ENCODE results near the gene NDE1. TPM values are rescaled to one million over a fixed set of nuclear protein-coding genes. Genes with fewer than 3 reads are reported as not detected.

NDE1 gene
- total RNA-seq, 1 experiment from 2014 or later: 162 TPM

DNA sequence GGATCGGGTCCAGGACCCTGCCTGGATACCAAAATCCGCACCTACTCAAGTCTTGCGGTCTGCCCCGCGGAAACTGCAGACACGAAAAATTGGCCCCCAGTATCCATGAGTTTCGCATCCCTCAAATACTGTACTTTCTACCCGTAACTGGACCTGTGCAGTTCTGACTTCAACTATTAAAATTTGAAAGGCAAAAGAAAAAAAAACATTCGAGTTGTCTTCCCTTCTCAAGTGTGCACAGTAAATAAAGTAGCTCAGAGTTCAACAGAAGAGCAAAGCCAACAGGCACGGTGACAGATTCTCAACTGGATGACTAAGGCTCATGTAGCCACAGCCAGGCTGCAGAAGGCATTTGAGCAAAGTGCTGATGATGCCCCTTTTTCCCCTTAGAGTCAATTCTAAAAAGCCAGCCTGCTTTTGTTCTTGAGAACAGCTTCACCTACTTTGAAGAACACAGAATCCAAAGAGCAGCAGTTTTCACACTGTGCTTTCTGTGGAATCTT is 39.6 kb upstream of the NDE1 start:
- DNase-seq (ENCODE audit: unreplicated experiment): no peak
- no TSS peak for BruUV-seq (replicated peaks)
- CTCF ChIA-PET: no interaction called here
- POLR2A ChIA-PET: interaction anchor here (0.6 to 1.1 kb wide), 2 partner anchors 14 to 26 kb away, joined by 3 read pairs; no protein-coding TSS in a partner anchor
- H3K9me3 Mint-ChIP-seq (ENCODE audit: unreplicated experiment): no peaks in the 10 kb centered on the region
- no peak overlapping the region for H3K27ac Mint-ChIP-seq (ENCODE audit: low read depth, unreplicated experiment)
- peaks cover 79% of the 10 kb centered on the region for H3K36me3 Mint-ChIP-seq (ENCODE audit: insufficient read depth, unreplicated experiment)
- H3K4me3 Mint-ChIP-seq (ENCODE audit: unreplicated experiment): no peak overlapping the region
- intact Hi-C loops (cut with micrococcal nuclease): no loop called here
- TF ChIP-seq, protein P1, sequence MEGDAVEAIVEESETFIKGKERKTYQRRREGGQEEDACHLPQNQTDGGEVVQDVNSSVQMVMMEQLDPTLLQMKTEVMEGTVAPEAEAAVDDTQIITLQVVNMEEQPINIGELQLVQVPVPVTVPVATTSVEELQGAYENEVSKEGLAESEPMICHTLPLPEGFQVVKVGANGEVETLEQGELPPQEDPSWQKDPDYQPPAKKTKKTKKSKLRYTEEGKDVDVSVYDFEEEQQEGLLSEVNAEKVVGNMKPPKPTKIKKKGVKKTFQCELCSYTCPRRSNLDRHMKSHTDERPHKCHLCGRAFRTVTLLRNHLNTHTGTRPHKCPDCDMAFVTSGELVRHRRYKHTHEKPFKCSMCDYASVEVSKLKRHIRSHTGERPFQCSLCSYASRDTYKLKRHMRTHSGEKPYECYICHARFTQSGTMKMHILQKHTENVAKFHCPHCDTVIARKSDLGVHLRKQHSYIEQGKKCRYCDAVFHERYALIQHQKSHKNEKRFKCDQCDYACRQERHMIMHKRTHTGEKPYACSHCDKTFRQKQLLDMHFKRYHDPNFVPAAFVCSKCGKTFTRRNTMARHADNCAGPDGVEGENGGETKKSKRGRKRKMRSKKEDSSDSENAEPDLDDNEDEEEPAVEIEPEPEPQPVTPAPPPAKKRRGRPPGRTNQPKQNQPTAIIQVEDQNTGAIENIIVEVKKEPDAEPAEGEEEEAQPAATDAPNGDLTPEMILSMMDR (IDR thresholded peaks at IDR 0.05; ENCODE audit: unreplicated experiment): no peak
- H3K4me1 Mint-ChIP-seq (ENCODE audit: insufficient read depth, unreplicated experiment): peaks cover 6% of the 10 kb centered on the region
- no peaks in the 10 kb centered on the region for H3K27me3 Mint-ChIP-seq (ENCODE audit: insufficient read depth, unreplicated experiment)

DNA sequence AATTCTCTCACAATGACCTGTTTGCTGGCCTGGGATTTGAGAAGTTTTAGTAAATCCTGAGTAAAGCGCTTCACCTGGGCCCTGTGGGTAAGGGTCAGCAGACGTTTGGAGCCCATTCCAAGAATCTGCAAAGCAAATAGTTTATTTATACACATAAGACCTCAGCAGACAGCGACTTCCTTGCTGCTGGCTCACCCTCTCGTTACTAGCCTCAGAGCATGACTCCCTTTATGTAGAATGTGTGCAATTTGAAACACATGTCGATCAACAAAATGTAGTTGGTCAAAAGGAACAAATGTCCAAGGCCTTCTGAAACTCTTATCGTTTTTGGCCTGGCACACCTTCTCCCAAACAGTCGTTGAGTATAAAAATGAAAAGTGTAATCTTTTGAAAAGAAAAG is 38.4 kb upstream of the NDE1 start:
- DNase-seq (ENCODE audit: unreplicated experiment): no peak
- peaks cover 89% of the 10 kb centered on the region for H3K36me3 Mint-ChIP-seq (ENCODE audit: insufficient read depth, unreplicated experiment)
- no peak overlapping the region for H3K27ac Mint-ChIP-seq (ENCODE audit: low read depth, unreplicated experiment)
- TF ChIP-seq, protein P1 (IDR thresholded peaks at IDR 0.05; ENCODE audit: unreplicated experiment): no peak
- ChIA-PET CTCF (interaction anchor here (0.7 to 1.0 kb wide), 2 partner anchors 13 to 30 kb away, joined by 3 read pairs; no protein-coding TSS in a partner anchor), POLR2A (no interaction called here)
- H3K4me1 Mint-ChIP-seq (ENCODE audit: insufficient read depth, unreplicated experiment): peaks cover 6% of the 10 kb centered on the region
- BruUV-seq (replicated peaks): no TSS peak
- intact Hi-C loops (cut with micrococcal nuclease): no loop called here
- no peaks in the 10 kb centered on the region for H3K9me3 Mint-ChIP-seq (ENCODE audit: unreplicated experiment)
- H3K4me3 Mint-ChIP-seq (ENCODE audit: unreplicated experiment): no peak overlapping the region
- H3K27me3 Mint-ChIP-seq (ENCODE audit: insufficient read depth, unreplicated experiment): no peaks in the 10 kb centered on the region

DNA sequence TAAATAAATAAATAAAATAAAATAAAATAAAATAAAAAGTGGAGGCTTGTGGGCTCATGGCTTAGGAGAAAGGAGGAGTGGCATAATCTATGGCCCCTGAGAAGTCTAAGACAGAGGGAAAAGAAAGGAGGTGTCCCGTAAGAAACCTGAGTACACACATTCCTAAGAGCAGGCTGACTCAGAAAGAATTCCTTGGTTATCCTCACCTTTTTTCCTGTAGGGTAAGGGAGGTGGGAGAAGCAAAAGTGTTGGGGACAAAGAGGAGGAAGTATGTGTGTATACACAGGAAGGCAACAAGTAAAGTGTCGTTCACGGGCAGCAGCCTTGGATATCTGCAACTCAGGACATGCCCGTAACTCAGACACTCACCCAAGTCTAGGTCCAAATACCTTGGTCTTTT is 36.4 kb upstream of the NDE1 start:
- Mint-ChIP-seq H3K4me3 (ENCODE audit: unreplicated experiment) (no peak overlapping the region), H3K4me1 (ENCODE audit: insufficient read depth, unreplicated experiment) (peaks cover 6% of the 10 kb centered on the region), H3K27ac (ENCODE audit: low read depth, unreplicated experiment) (no peak overlapping the region), H3K36me3 (ENCODE audit: insufficient read depth, unreplicated experiment) (peaks cover 98% of the 10 kb centered on the region), H3K27me3 (ENCODE audit: insufficient read depth, unreplicated experiment) (no peaks in the 10 kb centered on the region), H3K9me3 (ENCODE audit: unreplicated experiment) (no peaks in the 10 kb centered on the region)
- POLR2A ChIA-PET: interaction anchor here (0.7 to 1.1 kb wide), 2 partner anchors 7 to 19 kb away, joined by 4 to 6 read pairs; no protein-coding TSS in a partner anchor
- intact Hi-C loops (cut with micrococcal nuclease): no loop called here
- BruUV-seq (replicated peaks): no TSS peak
- CTCF ChIA-PET: no interaction called here
- DNase-seq (ENCODE audit: unreplicated experiment): peak; percentile 11
- TF ChIP-seq, protein P1 (IDR thresholded peaks at IDR 0.05; ENCODE audit: unreplicated experiment): no peak

DNA sequence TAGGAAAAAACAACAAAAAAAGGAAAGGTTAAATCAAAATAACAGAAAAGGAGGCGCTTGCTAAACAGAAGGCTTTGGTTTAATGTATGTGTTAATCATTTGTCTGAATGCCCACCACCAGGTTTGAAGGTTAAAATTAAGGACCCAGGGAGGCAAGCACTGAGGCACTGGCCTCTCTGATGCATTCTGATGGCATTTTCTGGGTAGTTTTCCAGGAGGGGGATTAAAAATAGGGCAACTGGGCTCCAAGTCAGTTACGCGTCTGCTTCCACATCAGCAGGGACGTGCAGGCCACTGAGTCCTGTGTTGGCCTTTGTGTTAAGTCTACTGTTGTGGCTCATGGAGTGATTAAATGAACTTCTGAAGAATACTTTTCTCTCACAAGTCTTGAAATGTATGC is 34.0 kb upstream of the NDE1 start:
- peaks cover 97% of the 10 kb centered on the region for H3K36me3 Mint-ChIP-seq (ENCODE audit: insufficient read depth, unreplicated experiment)
- DNase-seq (ENCODE audit: unreplicated experiment): no peak
- ChIA-PET CTCF (no interaction called here), POLR2A (no interaction called here)
- no peaks in the 10 kb centered on the region for H3K9me3 Mint-ChIP-seq (ENCODE audit: unreplicated experiment)
- H3K27ac Mint-ChIP-seq (ENCODE audit: low read depth, unreplicated experiment): no peak overlapping the region
- H3K4me1 Mint-ChIP-seq (ENCODE audit: insufficient read depth, unreplicated experiment): peaks cover 6% of the 10 kb centered on the region
- H3K27me3 Mint-ChIP-seq (ENCODE audit: insufficient read depth, unreplicated experiment): no peaks in the 10 kb centered on the region
- BruUV-seq (replicated peaks): no TSS peak
- H3K4me3 Mint-ChIP-seq (ENCODE audit: unreplicated experiment): no peak overlapping the region
- TF ChIP-seq, protein P1 (IDR thresholded peaks at IDR 0.05; ENCODE audit: unreplicated experiment): no peak
- intact Hi-C loops (cut with micrococcal nuclease): no loop called here

Data from MCF 10A (cell line).